Gastrocnemius medialis (tissue), 4 donors: ENCODE measurements around the gene KCNG3.

Source experiments
- POLR2A ChIP-seq, 2 donors: fragments of 450-650 bp; IDR thresholded peaks; one replicate each; pipeline ENCODE4 v1.6.1; 2017; ENCODE audit warnings: antibody characterized with exemption in 2 of 2, mild to moderate bottlenecking in 2 of 2, moderate library complexity in 2 of 2
- TF ChIP-seq, protein P1 (sequence below), 5 experiments: fragments of 450-650 bp in 3 of 5; fragments of 200-600 bp in 2 of 5; sonication (generic) in 2 of 5; IDR thresholded peaks in 4 of 5; conservative IDR thresholded peaks in 1 of 5; 1 replicate in 4 of 5; 2 replicates in 1 of 5; pipeline ENCODE4 v1.5.1; 2016 to 2019; ENCODE audit warnings: antibody characterized with exemption in 5 of 5, mild to moderate bottlenecking in 3 of 5, moderate library complexity in 3 of 5

GRCh38 chr2:42522035-42522434 lies 28.3 kb upstream of the KCNG3 start:
- no peak for TF ChIP-seq POLR2A (IDR thresholded peaks at IDR 0.05)
- TF ChIP-seq, protein P1, sequence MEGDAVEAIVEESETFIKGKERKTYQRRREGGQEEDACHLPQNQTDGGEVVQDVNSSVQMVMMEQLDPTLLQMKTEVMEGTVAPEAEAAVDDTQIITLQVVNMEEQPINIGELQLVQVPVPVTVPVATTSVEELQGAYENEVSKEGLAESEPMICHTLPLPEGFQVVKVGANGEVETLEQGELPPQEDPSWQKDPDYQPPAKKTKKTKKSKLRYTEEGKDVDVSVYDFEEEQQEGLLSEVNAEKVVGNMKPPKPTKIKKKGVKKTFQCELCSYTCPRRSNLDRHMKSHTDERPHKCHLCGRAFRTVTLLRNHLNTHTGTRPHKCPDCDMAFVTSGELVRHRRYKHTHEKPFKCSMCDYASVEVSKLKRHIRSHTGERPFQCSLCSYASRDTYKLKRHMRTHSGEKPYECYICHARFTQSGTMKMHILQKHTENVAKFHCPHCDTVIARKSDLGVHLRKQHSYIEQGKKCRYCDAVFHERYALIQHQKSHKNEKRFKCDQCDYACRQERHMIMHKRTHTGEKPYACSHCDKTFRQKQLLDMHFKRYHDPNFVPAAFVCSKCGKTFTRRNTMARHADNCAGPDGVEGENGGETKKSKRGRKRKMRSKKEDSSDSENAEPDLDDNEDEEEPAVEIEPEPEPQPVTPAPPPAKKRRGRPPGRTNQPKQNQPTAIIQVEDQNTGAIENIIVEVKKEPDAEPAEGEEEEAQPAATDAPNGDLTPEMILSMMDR (IDR thresholded peaks at IDR 0.05 in 4 of 5, conservative IDR thresholded peaks at IDR 0.05 in 1 of 5), result no peak
